Measurements from ENCODE around the gene INTS12.

The INTS12 gene

DNA sequence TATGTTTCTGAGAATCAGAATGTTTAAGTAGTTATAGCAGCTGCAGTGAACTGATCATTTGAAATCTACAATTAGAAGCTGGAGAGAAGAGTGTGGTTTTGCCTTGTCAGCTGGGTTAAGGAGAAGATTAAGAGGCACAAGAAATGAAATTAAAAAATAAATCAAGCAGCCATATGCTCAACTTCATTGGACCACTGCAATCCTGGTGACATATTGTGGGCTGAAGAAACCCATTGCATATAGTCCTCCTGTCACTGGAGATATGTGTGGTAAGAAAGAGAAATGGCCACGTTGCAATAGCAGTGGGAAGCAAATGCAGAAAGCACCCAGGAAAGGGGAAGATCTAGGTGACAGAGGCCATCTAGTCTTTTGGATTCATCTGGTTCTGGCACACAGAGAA, 63.0 kb downstream of the INTS12 start:
- ChIA-PET POLR2A (no interaction called here), CTCF (no interaction called here)
- no peak for TF ChIP-seq ZNF384 (IDR thresholded peaks at IDR 0.05)
- TF ChIP-seq L3MBTL2 (conservative IDR thresholded peaks at IDR 0.05): no peak
- no peak for TF ChIP-seq CTBP1 (IDR thresholded peaks at IDR 0.05; ENCODE audit: borderline replicate concordance)
- TF ChIP-seq TARDBP (IDR thresholded peaks at IDR 0.05): no peak
- no peak for DNase-seq (ENCODE audit: extremely low spot score)

GRCh38 chr4:105644257-105644656, 64.2 kb downstream of the INTS12 start:
- CTCF ChIA-PET: no interaction called here
- POLR2A ChIA-PET: no interaction called here
- TF ChIP-seq ARNT (IDR thresholded peaks at IDR 0.05) (no peak), NFRKB (IDR thresholded peaks at IDR 0.05) (no peak), BHLHE40 (IDR thresholded peaks at IDR 0.05; ENCODE audit: borderline replicate concordance) (no peak), CTBP1 (IDR thresholded peaks at IDR 0.05; ENCODE audit: borderline replicate concordance) (no peak), SUZ12 (IDR thresholded peaks at IDR 0.05) (no peak)
- no peak for DNase-seq (ENCODE audit: extremely low spot score)

GRCh38 chr4:105641845-105642244, 66.6 kb downstream of the INTS12 start:
- ChIA-PET CTCF (no interaction called here), POLR2A (no interaction called here)
- DNase-seq (ENCODE audit: extremely low spot score): no peak
- TF ChIP-seq TARDBP (IDR thresholded peaks at IDR 0.05) (no peak), FOXA1 (IDR thresholded peaks at IDR 0.05) (no peak), LEF1 (IDR thresholded peaks at IDR 0.05; ENCODE audit: borderline replicate concordance) (no peak), SUZ12 (IDR thresholded peaks at IDR 0.05) (no peak), FOXM1 (IDR thresholded peaks at IDR 0.05; ENCODE audit: borderline replicate concordance) (no peak), ELF4 (IDR thresholded peaks at IDR 0.05) (no peak), FOXK2 (IDR thresholded peaks at IDR 0.05) (no peak), SP1 (IDR thresholded peaks at IDR 0.05) (no peak)

DNA sequence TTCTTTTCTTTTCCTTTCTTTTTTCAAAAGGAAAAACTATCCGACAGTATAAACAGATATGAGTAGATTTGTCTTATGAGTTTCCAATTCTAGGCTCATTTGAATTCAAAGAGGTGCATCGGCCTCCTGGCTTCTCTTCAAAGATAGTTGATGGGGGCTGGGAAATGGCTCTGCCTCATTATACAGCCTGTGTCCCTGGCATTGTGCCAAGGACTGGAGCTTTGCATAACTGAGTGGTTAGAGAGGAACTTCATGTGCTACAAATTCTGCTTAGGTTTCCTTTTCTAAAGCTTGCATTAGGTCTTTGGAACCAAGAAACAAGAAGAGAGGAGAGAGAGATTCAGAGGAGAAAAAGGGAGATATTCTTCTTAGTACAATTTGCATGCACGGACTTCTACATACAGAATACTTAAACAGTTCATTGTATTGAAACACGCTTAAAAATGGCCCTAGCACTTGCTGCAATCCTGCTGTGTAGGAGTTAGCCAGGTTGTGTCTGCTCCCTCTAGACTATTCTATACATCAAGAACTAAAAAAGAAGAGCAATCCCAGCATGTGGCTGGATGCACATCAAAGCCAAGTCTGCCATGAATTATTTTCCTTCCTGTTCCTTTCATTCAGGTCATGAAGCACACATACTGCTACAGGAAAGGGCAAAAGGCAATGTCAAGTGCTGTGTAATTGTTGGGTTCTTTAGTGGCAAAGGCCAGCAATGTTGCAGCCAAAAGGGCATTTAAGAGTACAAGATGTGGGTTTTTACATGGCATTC, 70.9 kb downstream of the INTS12 start:
- ChIA-PET POLR2A (no interaction called here), CTCF (interaction anchor here (0.6 kb wide), 1 partner anchor 27 kb away, joined by 3 read pairs; no protein-coding TSS in a partner anchor)
- DNase-seq (ENCODE audit: extremely low spot score): peak; percentile 20
- no peak for TF ChIP-seq ZNF384 (IDR thresholded peaks at IDR 0.05)
- TF ChIP-seq LEF1 (IDR thresholded peaks at IDR 0.05; ENCODE audit: borderline replicate concordance): no peak
- no peak for TF ChIP-seq CTBP1 (IDR thresholded peaks at IDR 0.05; ENCODE audit: borderline replicate concordance)
- TF ChIP-seq L3MBTL2 (conservative IDR thresholded peaks at IDR 0.05): no peak
- TF ChIP-seq FOXK2 (IDR thresholded peaks at IDR 0.05): no peak
- TF ChIP-seq SUZ12 (IDR thresholded peaks at IDR 0.05): no peak
- TF ChIP-seq NFRKB (IDR thresholded peaks at IDR 0.05): no peak
- TF ChIP-seq FOXA1 (IDR thresholded peaks at IDR 0.05): no peak
- no peak for TF ChIP-seq ELF4 (IDR thresholded peaks at IDR 0.05)
- TF ChIP-seq TARDBP (IDR thresholded peaks at IDR 0.05): no peak

- CTCF ChIA-PET: interaction anchor here (0.7 kb wide), 1 partner anchor 86 kb away, joined by 3 read pairs; no protein-coding TSS in a partner anchor
- POLR2A ChIA-PET: no interaction called here
- no peak for TF ChIP-seq PKNOX1 (IDR thresholded peaks at IDR 0.05)
- TF ChIP-seq FOXA1 (IDR thresholded peaks at IDR 0.05): no peak
- no peak for TF ChIP-seq CTBP1 (IDR thresholded peaks at IDR 0.05; ENCODE audit: borderline replicate concordance)
- TF ChIP-seq ELF4 (IDR thresholded peaks at IDR 0.05): no peak
- DNase-seq (ENCODE audit: extremely low spot score): no peak
Observed at GRCh38 chr4:105634402-105635080, 73.9 kb downstream of the INTS12 start.

GRCh38 chr4:105633241-105633640, 75.2 kb downstream of the INTS12 start:
- TF ChIP-seq LEF1 (IDR thresholded peaks at IDR 0.05; ENCODE audit: borderline replicate concordance): no peak
- no peak for TF ChIP-seq ZNF384 (IDR thresholded peaks at IDR 0.05)
- TF ChIP-seq ELF4 (IDR thresholded peaks at IDR 0.05): no peak
- TF ChIP-seq SP1 (IDR thresholded peaks at IDR 0.05): no peak
- TF ChIP-seq FOXM1 (IDR thresholded peaks at IDR 0.05; ENCODE audit: borderline replicate concordance): no peak
- TF ChIP-seq L3MBTL2 (conservative IDR thresholded peaks at IDR 0.05): no peak
- TF ChIP-seq PKNOX1 (IDR thresholded peaks at IDR 0.05): peak; percentile 78
- TF ChIP-seq TARDBP (IDR thresholded peaks at IDR 0.05): no peak
- no peak for TF ChIP-seq FOXK2 (IDR thresholded peaks at IDR 0.05)
- ChIA-PET POLR2A (no interaction called here), CTCF (no interaction called here)
- no peak for DNase-seq (ENCODE audit: extremely low spot score)

Data from HEK293T (cell line).